ENCODE measurements around the gene PDIA6. TPM values are rescaled to one million over a fixed set of nuclear protein-coding genes. Genes with fewer than 3 reads are reported as not detected.

The PDIA6 gene
- total and polyA plus RNA-seq, 2 donors (not counting 1 experiment from before 2014, with no cell fraction given), result 23.8 to 53.8 TPM

- no peaks in the 10 kb centered on the region for H4K20me1 ChIP-seq (ENCODE audit: control insufficient read depth, insufficient read depth, low read length, poor library complexity, severe bottlenecking)
- intact Hi-C loops (cut with micrococcal nuclease), result no loop called here
- H3K4me2 ChIP-seq (replicated peaks; ENCODE audit: low read depth, low read length, poor library complexity, severe bottlenecking), result no peak overlapping the region
- H3K9ac ChIP-seq (ENCODE audit: low read length), result no peak overlapping the region
- H3K9me3 Mint-ChIP-seq (ENCODE audit: insufficient read depth), result no peaks in the 10 kb centered on the region
- no peak overlapping the region for H3K27ac ChIP-seq (ENCODE audit: low read length in 2 of 2)
- H3K27ac Mint-ChIP-seq, result no peak overlapping the region
- H3K27me3 Mint-ChIP-seq, result peaks cover 34% of the 10 kb centered on the region
- ATAC-seq (ENCODE audit: low read depth), result no peak
- H3K4me3 ChIP-seq (ENCODE audit: control extremely low read depth in 1 of 5, extremely low read depth in 1 of 5, insufficient read depth in 1 of 5, low read depth in 2 of 5, low read length in 4 of 5), result no peak overlapping the region
- no peak overlapping the region for H2AFZ ChIP-seq (ENCODE audit: insufficient read depth, low read depth, low read length, poor library complexity, severe bottlenecking)
- H3K4me3 Mint-ChIP-seq, result no peak overlapping the region
- no peak for TF ChIP-seq EZH2 (IDR thresholded peaks at IDR 0.05; ENCODE audit: borderline replicate concordance, insufficient read depth, low read depth, low read length, poor library complexity, severe bottlenecking)
- no peak for TF ChIP-seq CTCF (IDR thresholded peaks at IDR 0.05)
- H3K9me3 ChIP-seq (ENCODE audit: control extremely low read depth in 1 of 3, control insufficient read depth in 2 of 3, insufficient read depth in 1 of 3, low read length in 2 of 3), result peaks cover 0 to 3% (median 0%) of the 10 kb centered on the region in 3 donors
- H3K36me3 ChIP-seq (replicated peaks in 1 of 2; ENCODE audit: control extremely low read depth in 1 of 2, control insufficient read depth in 1 of 2, extremely low read depth in 1 of 2, insufficient read depth in 2 of 2, low read length in 1 of 2), result no peaks in the 10 kb centered on the region
- WGBS (ENCODE audit: insufficient coverage), result 67% methylated on average over 1 of the region's 4 CpGs
- no peaks in the 10 kb centered on the region for H3K4me1 Mint-ChIP-seq
- no peaks in the 10 kb centered on the region for H3K4me1 ChIP-seq (ENCODE audit: control insufficient read depth in 2 of 2, insufficient read depth in 2 of 2, low read length in 2 of 2)
- H3K27me3 ChIP-seq (replicated peaks in 1 of 4; ENCODE audit: control extremely low read depth in 1 of 4, control insufficient read depth in 3 of 4, insufficient read depth in 4 of 4, low read length in 3 of 4), result peaks cover 0 to 8% (median 0%) of the 10 kb centered on the region in 4 experiments
- POLR2A ChIA-PET, result no interaction called here
- no peaks in the 10 kb centered on the region for H3K79me2 ChIP-seq (ENCODE audit: control insufficient read depth, insufficient read depth, low read length)
- no peak for DNase-seq
- CTCF ChIA-PET, result no interaction called here
Observed at GRCh38 chr2:10848541-10848940, 36.0 kb upstream of the PDIA6 start.

- Mint-ChIP-seq H3K27ac (no peak overlapping the region), H3K4me1 (no peaks in the 10 kb centered on the region), H3K27me3 (peaks cover 32% of the 10 kb centered on the region), H3K9me3 (ENCODE audit: insufficient read depth) (peaks cover 2% of the 10 kb centered on the region), H3K4me3 (no peak overlapping the region)
- H3K4me2 ChIP-seq (replicated peaks; ENCODE audit: low read depth, low read length, poor library complexity, severe bottlenecking), result no peak overlapping the region
- ChIA-PET POLR2A (no interaction called here), CTCF (no interaction called here)
- intact Hi-C loops (cut with micrococcal nuclease), result no loop called here
- peaks cover 0 to 15% (median 0%) of the 10 kb centered on the region in 4 experiments for H3K27me3 ChIP-seq (replicated peaks in 1 of 4; ENCODE audit: control extremely low read depth in 1 of 4, control insufficient read depth in 3 of 4, insufficient read depth in 4 of 4, low read length in 3 of 4)
- 75% methylated on average over 5 of the region's 7 CpGs for WGBS (ENCODE audit: insufficient coverage)
- no peaks in the 10 kb centered on the region for H3K79me2 ChIP-seq (ENCODE audit: control insufficient read depth, insufficient read depth, low read length)
- TF ChIP-seq EZH2 (IDR thresholded peaks at IDR 0.05; ENCODE audit: borderline replicate concordance, insufficient read depth, low read depth, low read length, poor library complexity, severe bottlenecking) (no peak), CTCF (IDR thresholded peaks at IDR 0.05) (no peak)
- no peak overlapping the region for H2AFZ ChIP-seq (ENCODE audit: insufficient read depth, low read depth, low read length, poor library complexity, severe bottlenecking)
- no peaks in the 10 kb centered on the region for H3K36me3 ChIP-seq (replicated peaks in 1 of 2; ENCODE audit: control extremely low read depth in 1 of 2, control insufficient read depth in 1 of 2, extremely low read depth in 1 of 2, insufficient read depth in 2 of 2, low read length in 1 of 2)
- no peaks in the 10 kb centered on the region for H3K4me1 ChIP-seq (ENCODE audit: control insufficient read depth in 2 of 2, insufficient read depth in 2 of 2, low read length in 2 of 2)
- no peak overlapping the region for H3K9ac ChIP-seq (ENCODE audit: low read length)
- H3K4me3 ChIP-seq (ENCODE audit: control extremely low read depth in 1 of 5, extremely low read depth in 1 of 5, insufficient read depth in 1 of 5, low read depth in 2 of 5, low read length in 4 of 5), result no peak overlapping the region
- ATAC-seq (ENCODE audit: low read depth) (no peak), DNase-seq (no peak)
- H3K9me3 ChIP-seq (ENCODE audit: control extremely low read depth in 1 of 3, control insufficient read depth in 2 of 3, insufficient read depth in 1 of 3, low read length in 2 of 3), result peaks cover 0 to 14% (median 6%) of the 10 kb centered on the region in 3 donors
- H3K27ac ChIP-seq (ENCODE audit: low read length in 2 of 2), result no peak overlapping the region
- H4K20me1 ChIP-seq (ENCODE audit: control insufficient read depth, insufficient read depth, low read length, poor library complexity, severe bottlenecking), result no peaks in the 10 kb centered on the region
Observed at GRCh38 chr2:10847008-10847407, 34.4 kb upstream of the PDIA6 start.

Data from B cell (primary cell).